Activated CD4-positive, alpha-beta T cell treated with anti-CD3 and anti-CD28 coated beads, Interleukin-2, amount 50 U/mL, for 4 hours (primary cell): ENCODE data around the gene AHCYL2.
"Not testable (repeated sequence)": the region's sequence is repeated elsewhere in the genome, so short reads cannot be mapped to it uniquely, and the experiment has no call there.

Experiments
- DNase-seq, 2 experiments: peaks; one replicate each; pipeline ENCODE4 v3.0.0-alpha.2; 2020

Gene AHCYL2

GRCh38 chr7:129462420-129462819 lies 237.6 kb downstream of the AHCYL2 start:
- no peak for DNase-seq

GRCh38 chr7:129464194-129464593 lies 239.4 kb downstream of the AHCYL2 start:
- DNase-seq: no peak

- no peak for DNase-seq
Observed at GRCh38 chr7:129465080-129465479, 240.2 kb downstream of the AHCYL2 start.

GRCh38 chr7:129466796-129467195 lies 242.0 kb downstream of the AHCYL2 start:
- DNase-seq: no peak

- no peak for DNase-seq
Observed at GRCh38 chr7:129468087-129468486, 243.3 kb downstream of the AHCYL2 start.

- no peak for DNase-seq
Observed at GRCh38 chr7:129468547-129468946, 243.7 kb downstream of the AHCYL2 start.

- DNase-seq: no peak
Observed at GRCh38 chr7:129469930-129470329, 245.1 kb downstream of the AHCYL2 start.

- DNase-seq: no peak
Observed at GRCh38 chr7:129470411-129470810, 245.6 kb downstream of the AHCYL2 start.

GRCh38 chr7:129471402-129471827 lies 246.6 kb downstream of the AHCYL2 start:
- no peak for DNase-seq

GRCh38 chr7:129475931-129476330 lies 251.1 kb downstream of the AHCYL2 start:
- DNase-seq: not testable (repeated sequence)

GRCh38 chr7:129476398-129476797 lies 251.6 kb downstream of the AHCYL2 start:
- not testable (repeated sequence) for DNase-seq
